GM18868 (cell line): ENCODE results near the gene PFKFB1.
"Not testable (repeated sequence)": the region's sequence is repeated elsewhere in the genome, so short reads cannot be mapped to it uniquely, and the experiment has no call there.

Experiments
- ATAC-seq: cut with Tn5 transposase; IDR thresholded peaks from one replicate; pipeline ENCODE4 v1.9.1; 2021; ENCODE audit warnings: mild to moderate bottlenecking, moderate library complexity; ENCODE audit not compliant: unreplicated experiment

PFKFB1 gene

DNA sequence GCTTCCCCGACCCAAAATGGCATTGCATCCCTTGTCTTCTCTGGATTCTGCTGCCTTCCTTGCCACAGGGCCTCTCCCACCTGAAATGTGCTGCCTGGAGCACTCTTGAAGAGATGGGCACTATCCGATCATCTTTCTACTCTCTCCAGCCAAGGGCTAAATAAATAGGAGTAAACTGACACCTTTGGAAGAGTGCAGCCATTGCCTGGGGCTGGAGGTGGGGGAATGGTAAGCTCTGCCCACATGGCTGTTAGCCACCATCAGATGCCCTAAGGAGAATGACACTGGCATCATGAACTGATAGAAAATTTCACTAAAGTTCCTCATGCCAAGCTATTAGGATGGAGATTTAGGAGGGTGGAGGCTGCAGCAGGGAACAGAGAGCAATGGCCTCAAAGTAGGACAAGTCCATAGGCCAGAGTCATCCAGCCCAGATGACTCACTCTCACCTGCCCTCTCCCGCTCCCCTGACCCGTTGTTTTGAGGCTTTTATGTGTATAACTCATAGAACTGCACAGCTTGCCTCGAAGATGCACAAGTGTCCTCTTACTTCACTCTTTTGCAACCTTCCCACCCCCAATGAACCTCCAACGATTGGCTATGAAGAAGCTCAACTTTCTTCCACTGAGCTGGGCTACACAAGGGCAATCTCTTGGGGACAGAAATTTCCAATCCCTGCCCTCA is 822 bp upstream of the PFKFB1 start:
- no peak for ATAC-seq

DNA sequence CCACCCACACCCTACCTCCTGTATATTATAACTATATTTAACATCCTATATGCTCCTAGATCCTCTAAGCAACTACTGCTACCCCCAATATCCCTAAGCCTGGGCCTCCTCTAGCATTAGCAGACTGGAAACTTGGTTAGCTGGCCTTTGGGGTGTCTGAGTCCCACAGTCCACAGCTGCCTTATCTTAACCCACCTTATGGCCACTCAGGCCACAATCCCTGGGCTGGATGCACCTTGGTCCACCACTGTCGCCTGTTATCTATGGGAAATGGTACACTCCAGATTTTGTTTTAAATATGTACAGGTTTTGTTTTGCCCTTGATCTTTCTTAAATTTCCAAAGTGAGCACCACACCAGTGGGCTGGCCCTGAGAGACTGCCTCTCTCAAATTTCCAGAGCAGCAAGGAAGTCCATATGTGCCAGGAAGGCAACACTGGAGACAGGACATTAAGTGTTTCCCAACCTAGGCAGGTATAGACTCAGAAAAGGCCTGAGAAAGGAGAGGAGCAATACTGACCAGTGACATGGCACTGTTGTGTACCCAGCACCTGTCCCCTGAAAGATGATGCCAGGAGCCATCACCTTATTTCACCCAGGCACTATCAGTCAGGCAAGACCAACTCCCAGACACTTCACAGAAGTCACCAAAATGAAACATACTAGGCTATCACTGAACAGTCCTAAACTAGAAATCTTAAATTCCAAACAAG is 921 bp downstream of the PFKFB1 start:
- ATAC-seq = no peak

GRCh38 chrX:54991706-54992105 is 2.3 kb downstream of the PFKFB1 start:
- no peak for ATAC-seq

GRCh38 chrX:54983306-54983705 is 10.7 kb downstream of the PFKFB1 start:
- not testable (repeated sequence) for ATAC-seq

GRCh38 chrX:54980334-54980733 is 13.7 kb downstream of the PFKFB1 start:
- ATAC-seq = no peak

- ATAC-seq = no peak
These were observed 14.6 kb downstream of the PFKFB1 start for GRCh38 chrX:54979432-54979831.

- ATAC-seq = no peak
These were observed 15.5 kb downstream of the PFKFB1 start for GRCh38 chrX:54978448-54978847.

- no peak for ATAC-seq
These were observed 16.6 kb downstream of the PFKFB1 start for GRCh38 chrX:54977387-54977786.

DNA sequence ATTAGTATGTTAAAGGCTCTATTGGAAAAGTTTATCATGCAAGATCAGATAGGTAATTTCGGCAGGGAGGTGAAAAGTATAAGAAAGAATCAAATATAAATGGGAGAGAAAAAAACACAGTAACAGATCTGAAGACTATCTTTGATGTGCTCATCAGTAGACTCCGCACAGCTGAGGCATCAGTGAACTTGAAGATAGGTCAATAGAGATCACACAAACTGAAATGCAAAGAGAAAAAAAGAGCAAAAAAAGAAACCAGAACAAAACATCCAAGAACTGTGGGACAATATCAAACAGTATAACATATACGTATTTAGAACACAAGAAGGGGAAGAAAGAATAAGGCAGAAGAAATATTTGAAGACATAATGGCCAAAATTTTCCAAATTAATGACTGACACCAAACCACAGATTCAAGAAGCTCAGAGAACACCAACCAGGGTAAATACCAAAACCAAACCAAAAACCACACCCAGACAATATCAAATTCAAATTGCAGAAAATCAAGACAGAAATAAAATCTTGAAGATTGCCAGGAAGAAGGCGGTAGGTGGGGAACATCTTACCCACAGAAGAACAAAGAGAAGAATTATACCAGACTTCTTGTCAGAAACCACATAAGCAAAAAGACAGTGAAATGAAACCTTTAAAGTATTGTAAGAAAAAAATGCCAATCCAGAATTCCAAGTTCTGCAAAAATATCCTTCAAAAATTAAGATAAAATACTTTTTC is 29.1 kb downstream of the PFKFB1 start:
- no peak for ATAC-seq

DNA sequence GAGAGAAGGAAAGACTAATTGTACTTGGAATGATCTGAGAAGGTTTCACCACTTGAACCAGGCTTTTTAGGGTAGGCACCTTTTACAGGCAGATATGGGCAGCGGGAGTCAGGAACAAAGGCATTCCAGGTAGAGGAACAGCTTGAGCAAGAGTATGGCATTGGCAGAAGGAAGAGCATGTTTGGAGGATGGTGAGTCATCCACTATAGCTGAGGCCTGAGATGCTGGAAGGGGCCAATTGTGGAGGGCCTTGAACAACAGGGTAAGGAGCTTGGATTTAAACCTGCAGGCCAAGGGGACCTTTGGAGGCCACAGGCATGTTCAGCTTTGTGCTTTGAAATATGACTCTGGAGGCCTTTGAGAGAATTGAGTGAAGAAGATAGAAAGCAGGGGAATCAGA is 32.2 kb downstream of the PFKFB1 start:
- ATAC-seq = no peak

DNA sequence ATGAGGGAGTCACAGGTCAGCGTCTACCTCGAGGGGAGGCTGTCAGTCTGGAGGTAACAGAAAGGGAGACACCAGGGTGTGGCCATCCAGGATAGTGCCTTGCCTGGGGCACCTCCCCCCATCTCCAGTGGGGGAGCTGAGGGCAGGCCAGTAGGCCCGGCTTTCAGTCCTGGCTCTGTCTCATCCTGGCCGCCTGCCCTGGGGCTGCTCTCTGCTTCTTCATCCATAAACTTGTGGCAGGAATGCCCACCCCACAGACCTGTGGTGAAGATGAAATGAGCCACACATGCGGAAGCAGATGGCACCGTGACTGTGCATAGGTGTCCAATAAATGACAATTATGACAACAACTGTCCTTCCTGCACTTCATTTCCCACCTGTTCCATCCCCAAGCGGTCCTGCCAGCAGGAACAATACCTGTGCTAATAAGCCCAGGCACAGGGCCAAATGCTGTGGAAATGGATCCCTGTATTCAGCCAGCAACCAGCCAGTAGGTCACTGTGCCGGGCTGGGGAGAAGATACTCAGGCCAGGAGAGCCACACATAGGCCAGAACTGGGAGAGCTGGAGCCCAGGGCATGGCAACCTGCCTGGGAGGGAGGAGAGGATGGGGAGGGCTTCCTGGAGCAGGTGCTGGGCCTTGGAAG is 43.1 kb downstream of the PFKFB1 start:
- ATAC-seq = no peak

GRCh38 chrX:54945224-54945623 is 48.8 kb downstream of the PFKFB1 start:
- ATAC-seq = no peak

DNA sequence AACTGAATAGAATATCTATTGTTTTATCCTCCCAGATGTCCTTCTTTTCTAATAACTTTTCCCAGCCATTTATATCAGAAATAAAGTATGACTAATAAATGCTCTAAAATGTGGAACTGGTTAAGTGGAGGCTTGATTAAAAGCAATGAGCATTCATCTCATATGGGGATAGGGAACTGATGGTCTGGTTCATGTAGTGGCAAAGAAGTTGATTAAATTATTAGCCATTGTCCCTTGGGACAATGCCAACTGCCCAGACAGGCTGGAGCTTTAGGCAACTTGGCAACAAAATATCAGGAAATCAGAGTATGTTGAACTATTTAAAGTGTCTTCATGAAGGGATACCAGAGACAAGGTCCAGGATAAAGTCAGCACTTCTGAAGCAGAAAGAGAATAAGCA is 49.2 kb downstream of the PFKFB1 start:
- no peak for ATAC-seq

- ATAC-seq = no peak
These were observed 56.6 kb downstream of the PFKFB1 start for GRCh38 chrX:54937416-54937815.

DNA sequence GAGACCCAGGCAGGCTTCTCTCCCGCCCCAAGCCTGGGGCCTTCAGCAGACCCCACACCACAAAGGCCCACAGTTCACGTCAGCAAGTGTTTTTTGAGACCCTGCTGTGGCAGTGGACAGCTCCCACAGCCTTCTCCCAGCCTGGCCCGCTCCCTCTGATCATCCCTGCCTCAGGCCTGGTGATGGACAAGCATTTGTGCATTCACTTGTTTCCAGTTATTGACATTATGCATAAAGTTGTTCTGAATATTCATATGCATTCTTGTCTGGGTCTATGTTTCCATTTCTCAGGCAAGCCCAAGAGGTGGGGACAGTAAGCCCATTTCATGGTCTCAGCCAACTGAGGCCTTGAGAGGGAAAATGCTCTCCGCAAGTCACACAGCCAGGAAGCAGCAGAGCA is 58.7 kb downstream of the PFKFB1 start:
- no peak for ATAC-seq

- no peak for ATAC-seq
These were observed 59.1 kb downstream of the PFKFB1 start for GRCh38 chrX:54934890-54935289.

DNA sequence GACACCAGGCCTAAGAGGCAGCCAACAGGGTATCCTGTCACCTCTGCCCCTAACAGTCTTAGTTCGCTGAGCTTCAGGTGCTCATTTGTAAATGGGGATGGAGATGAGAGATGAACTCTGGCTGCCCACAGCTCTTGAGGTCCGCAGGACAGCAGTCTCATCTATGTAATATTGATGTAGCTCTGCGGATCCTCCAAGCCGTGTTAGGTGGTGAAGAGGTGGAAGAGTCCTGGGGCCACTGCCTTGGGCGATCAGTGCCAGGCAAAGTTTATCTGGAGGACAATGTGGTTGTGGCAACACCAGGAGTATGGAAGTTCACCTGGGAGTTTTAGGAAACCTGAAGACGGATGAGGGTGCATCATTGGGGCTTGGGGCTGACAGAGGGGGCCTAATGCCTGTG is 59.9 kb downstream of the PFKFB1 start:
- no peak for ATAC-seq

DNA sequence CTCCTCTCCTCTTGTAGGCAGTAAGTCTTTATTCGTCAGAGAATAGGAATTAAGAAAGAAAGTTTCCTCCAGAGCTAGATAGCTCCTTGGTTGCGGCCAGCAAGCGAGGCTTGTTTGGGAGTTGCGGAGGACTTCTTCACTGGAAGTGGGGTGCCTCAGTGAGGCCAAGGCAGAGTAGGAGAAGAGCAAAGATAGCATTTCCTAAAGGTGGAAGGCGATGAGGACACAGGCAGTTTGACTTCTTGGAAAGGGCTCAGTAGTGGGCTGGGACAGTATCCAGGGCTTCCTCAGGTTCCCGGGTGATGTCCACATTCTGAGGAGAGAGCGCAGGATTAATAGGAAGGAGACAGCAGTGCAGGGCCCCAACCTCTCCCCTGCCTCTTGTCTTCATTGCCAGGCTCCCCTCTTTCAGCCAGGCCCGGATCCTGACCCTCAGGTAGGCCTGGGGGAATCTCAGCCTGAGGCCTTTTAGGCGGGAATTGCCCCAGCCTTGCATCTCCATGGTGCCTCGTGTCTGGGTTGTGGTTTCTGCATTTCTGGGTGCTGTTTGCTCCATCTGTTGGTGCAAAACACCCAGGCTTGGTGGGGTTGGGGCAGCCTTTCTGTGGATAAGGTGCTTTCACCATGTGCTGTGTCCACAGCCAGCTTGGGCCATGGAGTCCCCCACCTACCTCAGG is 60.7 kb downstream of the PFKFB1 start:
- no peak for ATAC-seq

DNA sequence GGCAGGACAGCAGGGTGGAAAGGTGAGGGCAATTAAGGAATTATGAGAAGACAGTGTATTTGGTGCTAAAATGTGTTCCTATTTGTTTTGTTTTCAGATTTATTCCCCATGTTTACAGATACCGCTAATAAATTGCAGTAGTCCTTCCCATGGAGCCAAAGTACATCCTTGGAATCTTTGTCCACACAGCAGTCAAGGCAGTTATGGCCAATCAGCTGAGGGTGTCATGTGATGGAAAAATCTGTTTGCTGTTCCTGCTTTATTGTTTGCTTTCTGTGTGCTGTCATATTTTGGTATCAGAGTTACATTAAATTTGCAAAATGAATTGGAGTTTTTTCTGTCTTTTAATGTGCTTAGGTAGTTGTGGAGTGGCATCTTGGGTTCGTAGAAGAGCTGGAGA is 62.9 kb downstream of the PFKFB1 start:
- ATAC-seq = no peak

DNA sequence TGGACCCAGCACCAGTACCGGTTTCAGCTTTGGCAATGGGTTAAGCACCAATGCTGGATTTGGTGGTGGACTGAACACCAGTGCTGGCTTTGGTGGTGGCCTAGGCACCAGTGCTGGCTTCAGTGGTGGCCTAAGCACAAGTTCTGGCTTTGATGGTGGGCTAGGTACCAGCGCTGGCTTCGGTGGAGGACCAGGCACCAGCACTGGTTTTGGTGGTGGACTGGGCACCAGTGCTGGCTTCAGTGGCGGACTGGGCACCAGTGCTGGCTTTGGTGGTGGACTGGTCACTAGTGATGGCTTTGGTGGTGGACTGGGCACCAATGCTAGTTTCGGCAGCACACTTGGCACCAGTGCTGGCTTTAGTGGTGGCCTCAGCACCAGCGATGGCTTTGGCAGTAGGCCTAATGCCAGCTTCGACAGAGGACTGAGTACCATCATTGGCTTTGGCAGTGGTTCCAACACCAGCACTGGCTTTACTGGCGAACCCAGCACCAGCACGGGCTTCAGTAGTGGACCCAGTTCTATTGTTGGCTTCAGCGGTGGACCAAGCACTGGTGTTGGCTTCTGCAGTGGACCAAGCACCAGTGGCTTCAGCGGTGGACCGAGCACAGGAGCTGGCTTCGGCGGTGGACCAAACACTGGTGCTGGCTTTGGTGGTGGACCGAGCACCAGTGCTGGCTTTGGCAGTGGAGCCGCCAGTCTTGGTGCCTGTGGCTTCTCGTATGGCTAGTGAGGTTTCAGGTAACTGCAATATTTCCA is 63.5 kb downstream of the PFKFB1 start:
- no peak for ATAC-seq
